H9 (cell line): Measurements from ENCODE around the gene PRPF4. TPM values are rescaled to one million over a fixed set of nuclear protein-coding genes. Genes with fewer than 3 reads are reported as not detected.

Experiments used
- DNase-seq: peaks from one replicate; pipeline ENCODE4 v3.0.0-alpha.2; 2017
- H2AFZ ChIP-seq: one replicate; pipeline ENCODE4 v1.6.1; 2013; ENCODE audit warnings: mild to moderate bottlenecking, low read length, control low read depth, moderate library complexity
- H2AK5ac ChIP-seq: 2 replicates; pipeline ENCODE4 v1.6.1; 2013; ENCODE audit warnings: low read length, control low read depth, mixed read lengths; ENCODE audit not compliant: insufficient read length
- H2BK120ac ChIP-seq: one replicate; pipeline ENCODE4 v1.6.1; 2013; ENCODE audit warnings: low read depth, mild to moderate bottlenecking, low read length, control low read depth, inconsistent platforms; ENCODE audit not compliant: poor library complexity, severe bottlenecking
- H2BK12ac ChIP-seq: 2 replicates; pipeline ENCODE4 v1.6.1; 2013; ENCODE audit warnings: low read length, control low read depth, mixed read lengths, low read depth; ENCODE audit not compliant: insufficient read length
- H2BK15ac ChIP-seq: 2 replicates; pipeline ENCODE4 v1.6.1; 2013; ENCODE audit warnings: low read depth, low read length, control low read depth
- H2BK20ac ChIP-seq: one replicate; pipeline ENCODE4 v1.6.1; 2013; ENCODE audit warnings: low read depth, mild to moderate bottlenecking, low read length, control low read depth, inconsistent platforms; ENCODE audit not compliant: poor library complexity, severe bottlenecking
- H2BK5ac ChIP-seq: 2 replicates; pipeline ENCODE4 v1.6.1; 2013; ENCODE audit warnings: low read length, control low read depth, mixed read lengths; ENCODE audit not compliant: insufficient read length
- H3K14ac ChIP-seq: 2 replicates; pipeline ENCODE4 v1.6.1; 2013; ENCODE audit warnings: low read length, control low read depth; ENCODE audit not compliant: insufficient read depth
- H3K18ac ChIP-seq: 2 replicates; pipeline ENCODE4 v1.6.1; 2013; ENCODE audit warnings: low read depth, mild to moderate bottlenecking, mixed read lengths, low read length, control low read depth; ENCODE audit not compliant: insufficient read length
- H3K23ac ChIP-seq: 2 replicates; pipeline ENCODE4 v1.6.1; 2013; ENCODE audit warnings: low read length, control low read depth, mixed read lengths, low read depth; ENCODE audit not compliant: insufficient read length
- H3K23me2 ChIP-seq: 2 replicates; pipeline ENCODE4 v1.6.1; 2013; ENCODE audit warnings: low read depth, mild to moderate bottlenecking, mixed read lengths, low read length, control low read depth; ENCODE audit not compliant: insufficient read length, poor library complexity, severe bottlenecking
- H3K27ac ChIP-seq: 2 replicates; pipeline ENCODE4 v1.5.1; 2013; ENCODE audit warnings: low read length, control low read depth, mixed read lengths, low read depth; ENCODE audit not compliant: insufficient read length
- H3K27me3 ChIP-seq: 2 replicates; pipeline ENCODE4 v1.6.1; 2013; ENCODE audit warnings: low read length, control low read depth, inconsistent platforms; ENCODE audit not compliant: insufficient read depth
- H3K4ac ChIP-seq: 2 replicates; pipeline ENCODE4 v1.6.1; 2013; ENCODE audit warnings: low read depth, mild to moderate bottlenecking, control low read depth, inconsistent platforms, low read length, moderate library complexity
- H3K4me1 ChIP-seq: 2 replicates; pipeline ENCODE4 v1.6.1; 2013; ENCODE audit warnings: low read length, control low read depth, inconsistent platforms; ENCODE audit not compliant: insufficient read depth
- H3K4me2 ChIP-seq: 2 replicates; pipeline ENCODE4 v1.6.1; 2013; ENCODE audit warnings: low read length, control low read depth, mixed read lengths; ENCODE audit not compliant: insufficient read length, insufficient read depth
- H3K56ac ChIP-seq: 2 replicates; pipeline ENCODE4 v1.6.1; 2013; ENCODE audit warnings: low read depth, mild to moderate bottlenecking, mixed read lengths, low read length, control low read depth; ENCODE audit not compliant: insufficient read length
- H3K79me1 ChIP-seq: 2 replicates; pipeline ENCODE4 v1.6.1; 2013; ENCODE audit warnings: low read depth, mild to moderate bottlenecking, moderate library complexity, low read length, control low read depth, inconsistent platforms; ENCODE audit not compliant: insufficient read depth, poor library complexity, severe bottlenecking
- H3K79me2 ChIP-seq: 2 replicates; pipeline ENCODE4 v1.6.1; 2013; ENCODE audit warnings: low read length, control low read depth, inconsistent platforms; ENCODE audit not compliant: insufficient read depth
- H3K9ac ChIP-seq: 2 replicates; pipeline ENCODE4 v1.6.1; 2013; ENCODE audit warnings: low read length, control low read depth, mixed read lengths; ENCODE audit not compliant: insufficient read length; ENCODE audit errors: extremely low read depth
- H3K9me3 ChIP-seq: one replicate; pipeline ENCODE4 v1.6.1; 2013; ENCODE audit warnings: low read depth, low read length, inconsistent platforms; ENCODE audit not compliant: control insufficient read depth
- H3T11ph ChIP-seq: one replicate; pipeline ENCODE4 v1.6.1; 2013; ENCODE audit warnings: mild to moderate bottlenecking, low read length, control low read depth, inconsistent platforms
- H4K20me1 ChIP-seq: one replicate; pipeline ENCODE4 v1.6.1; 2013; ENCODE audit not compliant: control insufficient read depth, insufficient read length, insufficient read depth
- H4K5ac ChIP-seq: 2 replicates; pipeline ENCODE4 v1.6.1; 2013; ENCODE audit warnings: low read depth, mild to moderate bottlenecking, mixed read lengths, low read length, control low read depth; ENCODE audit not compliant: insufficient read length
- H4K8ac ChIP-seq: replicated peaks from 2 replicates; pipeline ENCODE4 v1.6.1; 2013; ENCODE audit warnings: low read length, control low read depth, mixed read lengths, low read depth; ENCODE audit not compliant: insufficient read length
- H4K91ac ChIP-seq: 2 replicates; pipeline ENCODE4 v1.6.1; 2013; ENCODE audit warnings: low read depth, mild to moderate bottlenecking, moderate library complexity, mixed read lengths, low read length, control low read depth; ENCODE audit not compliant: insufficient read length
- H3K27ac Mint-ChIP-seq, 3 experiments: 2 replicates in 2 of 3; 3 replicates in 1 of 3; pipeline ENCODE4 v1.8.0; 2020 to 2021; ENCODE audit warnings: mixed read lengths in 3 of 3, mild to moderate bottlenecking in 1 of 3, moderate library complexity in 1 of 3
- H3K27me3 Mint-ChIP-seq: 2 replicates; pipeline ENCODE4 v1.8.0; 2021; ENCODE audit warnings: low read depth, mild to moderate bottlenecking, moderate library complexity, mixed read lengths
- H3K36me3 Mint-ChIP-seq, 3 experiments: 2 replicates in 2 of 3; 3 replicates in 1 of 3; pipeline ENCODE4 v1.8.0; 2020 to 2021; ENCODE audit warnings: low read depth in 3 of 3, mixed read lengths in 3 of 3; ENCODE audit not compliant: insufficient read depth in 1 of 3
- H3K4me1 Mint-ChIP-seq, 2 experiments: 2 replicates each; pipeline ENCODE4 v1.8.0; 2020; ENCODE audit warnings: mixed read lengths in 2 of 2
- H3K4me3 Mint-ChIP-seq, 2 experiments: 2 replicates in 1 of 2; 3 replicates in 1 of 2; pipeline ENCODE4 v1.8.0; 2020 to 2021; ENCODE audit warnings: mild to moderate bottlenecking in 2 of 2, mixed read lengths in 2 of 2, moderate library complexity in 1 of 2
- H3K9me3 Mint-ChIP-seq, 2 experiments: 2 replicates in 1 of 2; 3 replicates in 1 of 2; pipeline ENCODE4 v1.8.0; 2020; ENCODE audit warnings: mild to moderate bottlenecking in 2 of 2, mixed read lengths in 2 of 2, moderate library complexity in 1 of 2
- WGBS: extraction: QIAGEN DNeasy Blood & Tissue Kit; methylation state at CpG from one replicate; pipeline ENCODE4 v1.1.7; 2013; ENCODE audit warnings: missing lambda C conversion rate, low lambda C conversion rate, mixed read lengths; ENCODE audit not compliant: insufficient read length; ENCODE audit errors: extremely low coverage; 5-methylcytosine and 5-hydroxymethylcytosine counted together
- total RNA-seq: library from RNA; stranded (reverse); gene quantifications from 2 replicates; pipeline ENCODE4 v1.2.1, GENCODE V29; 2021
- TF ChIP-seq, protein P1 (sequence below): fragments of 200-600 bp; sonication (generic); conservative IDR thresholded peaks from 3 replicates; pipeline ENCODE4 v1.8.0; 2021; ENCODE audit warnings: antibody characterized with exemption, mild to moderate bottlenecking

Gene PRPF4
- total RNA-seq, 1 experiment from 2014 or later: 49.8 TPM

DNA sequence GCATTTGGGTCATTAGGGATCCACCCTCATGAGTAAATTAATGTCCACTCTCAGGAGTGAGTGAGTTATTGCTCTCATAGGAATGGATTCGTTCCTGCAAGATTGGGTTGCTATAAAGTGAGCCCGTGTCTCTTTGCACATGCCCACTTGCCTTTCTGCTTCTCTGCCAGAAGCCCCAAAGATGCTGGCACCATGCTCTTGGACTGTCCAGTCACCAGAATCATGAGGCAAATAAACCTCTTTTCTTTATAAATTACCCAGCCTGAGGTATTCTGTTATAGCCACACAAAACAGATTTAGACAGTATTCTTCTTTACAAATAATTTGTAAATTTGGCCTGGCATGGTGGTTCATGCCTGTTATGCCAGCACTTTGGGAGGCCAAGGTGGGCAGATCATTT, 24.7 kb upstream of the PRPF4 start:
- no peak overlapping the region for H3K56ac ChIP-seq

More for the DNA sequence above, 24.7 kb upstream of the PRPF4 start:
- Histone ChIP-seq H3K9ac (no peak overlapping the region), H2BK15ac (no peak overlapping the region), H3K9me3 (no peaks in the 10 kb centered on the region), H2BK20ac (no peak overlapping the region), H4K8ac (no peak overlapping the region), H3K4me1 (no peaks in the 10 kb centered on the region), H3K23me2 (no peaks in the 10 kb centered on the region), H2AFZ (no peak overlapping the region), H2AK5ac (no peak overlapping the region), H2BK5ac (no peak overlapping the region), H4K5ac (no peak overlapping the region), H4K91ac (no peak overlapping the region), H3K79me2 (no peaks in the 10 kb centered on the region), H2BK12ac (no peak overlapping the region), H3K4me2 (no peak overlapping the region), H3K18ac (no peak overlapping the region), H3K4ac (no peak overlapping the region), H2BK120ac (no peak overlapping the region), H3K27me3 (no peaks in the 10 kb centered on the region), H3K79me1 (no peaks in the 10 kb centered on the region), H3K14ac (no peak overlapping the region), H4K20me1 (no peaks in the 10 kb centered on the region), H3T11ph (no peak overlapping the region), H3K27ac (no peak overlapping the region), H3K23ac (no peak overlapping the region)
- peaks cover 3 to 5% of the 10 kb centered on the region in 2 experiments; a peak in 3 of 5 replicates for H3K9me3 Mint-ChIP-seq
- H3K4me1 Mint-ChIP-seq: peaks cover 0 to 2% of the 10 kb centered on the region in 2 experiments; a peak in 1 of 4 replicates
- no CpG with 5 or more reads among the region's 2 CpGs for WGBS
- TF ChIP-seq, protein P1, sequence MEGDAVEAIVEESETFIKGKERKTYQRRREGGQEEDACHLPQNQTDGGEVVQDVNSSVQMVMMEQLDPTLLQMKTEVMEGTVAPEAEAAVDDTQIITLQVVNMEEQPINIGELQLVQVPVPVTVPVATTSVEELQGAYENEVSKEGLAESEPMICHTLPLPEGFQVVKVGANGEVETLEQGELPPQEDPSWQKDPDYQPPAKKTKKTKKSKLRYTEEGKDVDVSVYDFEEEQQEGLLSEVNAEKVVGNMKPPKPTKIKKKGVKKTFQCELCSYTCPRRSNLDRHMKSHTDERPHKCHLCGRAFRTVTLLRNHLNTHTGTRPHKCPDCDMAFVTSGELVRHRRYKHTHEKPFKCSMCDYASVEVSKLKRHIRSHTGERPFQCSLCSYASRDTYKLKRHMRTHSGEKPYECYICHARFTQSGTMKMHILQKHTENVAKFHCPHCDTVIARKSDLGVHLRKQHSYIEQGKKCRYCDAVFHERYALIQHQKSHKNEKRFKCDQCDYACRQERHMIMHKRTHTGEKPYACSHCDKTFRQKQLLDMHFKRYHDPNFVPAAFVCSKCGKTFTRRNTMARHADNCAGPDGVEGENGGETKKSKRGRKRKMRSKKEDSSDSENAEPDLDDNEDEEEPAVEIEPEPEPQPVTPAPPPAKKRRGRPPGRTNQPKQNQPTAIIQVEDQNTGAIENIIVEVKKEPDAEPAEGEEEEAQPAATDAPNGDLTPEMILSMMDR: no peak
- H3K27me3 Mint-ChIP-seq: no peaks in the 10 kb centered on the region
- DNase-seq: no peak
- H3K4me3 Mint-ChIP-seq: no peak overlapping the region
- no peak overlapping the region for H3K27ac Mint-ChIP-seq
- H3K36me3 Mint-ChIP-seq: peaks cover 7 to 13% (median 7%) of the 10 kb centered on the region in 3 experiments; a peak in 6 of 7 replicates
